ENCODE measurements around the gene ZNF324B. TPM values are rescaled to one million over a fixed set of nuclear protein-coding genes. Genes with fewer than 3 reads are reported as not detected.

Gene ZNF324B
- total and polyA plus RNA-seq, 2 of the 8 experiments (the other 6 are each of a cell fraction or from before 2014, with no cell fraction given): 2.9 to 6.0 TPM

DNA sequence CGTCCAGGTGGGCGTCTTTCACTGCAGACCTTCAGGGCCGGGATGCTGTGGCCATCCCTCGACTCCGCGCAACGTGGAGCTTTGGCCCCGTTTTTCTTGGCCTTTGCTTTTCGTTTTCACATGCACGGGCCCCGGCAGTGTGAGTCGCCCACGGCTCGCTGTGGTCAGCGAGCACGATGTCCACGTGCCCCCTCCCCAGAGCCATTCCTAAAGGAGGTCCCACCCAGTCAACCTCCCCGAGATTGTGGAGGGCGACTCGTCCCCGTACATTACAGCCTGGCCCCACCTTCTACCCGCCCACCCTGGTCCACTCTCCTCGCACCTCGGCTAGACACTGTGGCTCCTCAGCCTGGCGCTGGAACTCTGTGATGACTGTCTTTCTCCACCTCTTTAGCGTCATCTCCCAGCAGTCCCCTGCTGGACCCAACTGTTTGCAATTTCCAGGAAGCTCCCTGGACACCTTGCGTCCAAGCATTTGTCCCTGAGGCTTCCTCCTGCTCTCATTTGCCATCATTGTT lies 25.1 kb downstream of the ZNF324B start:
- H3K79me2 ChIP-seq (ENCODE audit: control insufficient read depth in 1 of 2, insufficient read depth in 2 of 2, low read length in 2 of 2): no peaks in the 10 kb centered on the region
- peak overlapping the region; percentile 83 for H3K18ac ChIP-seq (ENCODE audit: extremely low read depth, low read length)
- peak overlapping the region; percentile 50 for H4K5ac ChIP-seq (ENCODE audit: insufficient read length, low read depth, low read length)
- H2BK120ac ChIP-seq (replicated peaks; ENCODE audit: low read depth, low read length): no peak overlapping the region
- H2BK12ac ChIP-seq (ENCODE audit: low read depth, low read length): no peak overlapping the region
- no peak overlapping the region for H3K14ac ChIP-seq (ENCODE audit: insufficient read length)
- DNase-seq (ENCODE audit: low read depth in 1 of 2, low spot score in 2 of 2): no peak
- peaks cover 0 to 3% (median 0%) of the 10 kb centered on the region in 4 experiments; a peak in 3 of 7 replicates for H3K27me3 ChIP-seq (replicated peaks in 1 of 4; ENCODE audit: control insufficient read depth in 3 of 4, extremely low read depth in 1 of 4, insufficient read depth in 3 of 4, low read length in 3 of 4)
- POLR2A ChIA-PET (ENCODE audit: partially characterized antibody): interaction anchor here (0.7 to 3.0 kb wide), 10 partner anchors 8 to 110 kb away, joined by 3 to 14 read pairs (median 3); partner anchors contain the start of genes CHMP2A and ZBTB45
- H2AK5ac ChIP-seq (ENCODE audit: low read depth, low read length): no peak overlapping the region
- peak overlapping the region; percentile 32 for H3K4ac ChIP-seq (replicated peaks; ENCODE audit: insufficient read length, low read depth, low read length)
- FAIRE-seq: no peak
- peaks cover 14% of the 10 kb centered on the region for H3K23me2 ChIP-seq (ENCODE audit: low read depth, low read length)
- peak overlapping the region; percentile 95; the same call in 1 of the 2 replicates for H2BK5ac ChIP-seq (ENCODE audit: low read depth, low read length)
- H3K36me3 ChIP-seq (ENCODE audit: control insufficient read depth in 2 of 4, insufficient read depth in 4 of 4, low read length in 3 of 4): peaks cover 2 to 6% (median 5%) of the 10 kb centered on the region in 4 experiments; a peak in 5 of 8 replicates
- peak overlapping the region in 3 of 4 experiments; percentile 46 to 62 (median 53); a peak in 6 of 7 replicates for H3K9ac ChIP-seq (replicated peaks in 1 of 4; ENCODE audit: extremely low read depth in 1 of 4, low read depth in 3 of 4, low read length in 3 of 4)
- H3K9me3 ChIP-seq (ENCODE audit: insufficient read depth in 2 of 2, low read depth in 1 of 2, low read length in 1 of 2): no peaks in the 10 kb centered on the region
- no peak overlapping the region; the same call in 1 of the 2 replicates for H4K8ac ChIP-seq (ENCODE audit: extremely low read depth, insufficient read depth, low read length)
- H2BK20ac ChIP-seq (ENCODE audit: low read length): no peak overlapping the region
- H2AFZ ChIP-seq (ENCODE audit: low read length): no peak overlapping the region
- 0 out of 2 replicates have a peak overlapping the region, but pooled peaks have one; percentile 23 for H3K27ac ChIP-seq (ENCODE audit: low read depth, low read length)
- peaks cover 0 to 6% (median 5%) of the 10 kb centered on the region in 4 experiments; a peak in 6 of 7 replicates for H3K4me1 ChIP-seq (replicated peaks in 1 of 4; ENCODE audit: control insufficient read depth in 3 of 4, insufficient read depth in 4 of 4, low read length in 3 of 4)
- H3K23ac ChIP-seq (ENCODE audit: insufficient read length): no peak overlapping the region
- H3K79me1 ChIP-seq (ENCODE audit: low read depth, low read length): no peaks in the 10 kb centered on the region
- 13% methylated on average over 19 of the region's 27 CpGs; no CpG with 5 or more reads in 1 of the 2 experiments for WGBS, 2 experiments (ENCODE audit: extremely low coverage in 1 of 2, insufficient coverage in 1 of 2, insufficient read length in 1 of 2, insufficient replicate concordance in 2 of 2, low coverage in 1 of 2, low lambda C conversion rate in 2 of 2, missing lambda C conversion rate in 1 of 2)
- H4K91ac ChIP-seq (replicated peaks; ENCODE audit: insufficient read length, low read length): peak overlapping the region; percentile 61
- CTCF ChIA-PET (ENCODE audit: partially characterized antibody): interaction anchor here (1.0 to 1.3 kb wide), 3 partner anchors 25 to 42 kb away, joined by 3 to 4 read pairs (median 4); partner anchors contain the start of gene ZNF324B
- H2BK15ac ChIP-seq (ENCODE audit: low read length): no peak overlapping the region
- H3K4me2 ChIP-seq (ENCODE audit: insufficient read depth in 1 of 2, low read depth in 2 of 2, low read length in 2 of 2): peak overlapping the region; percentile 88 to 94
- peaks cover 4 to 6% of the 10 kb centered on the region in 2 experiments for H4K20me1 ChIP-seq (replicated peaks in 1 of 2; ENCODE audit: control insufficient read depth in 1 of 2, insufficient read depth in 2 of 2, low read length in 2 of 2)
- no peak overlapping the region for H3K56ac ChIP-seq (replicated peaks; ENCODE audit: insufficient read length, low read depth, low read length)
- peak overlapping the region; percentile 42 to 76 (median 70) for H3K4me3 ChIP-seq (ENCODE audit: extremely low read depth in 1 of 4, insufficient read depth in 2 of 4, low read depth in 3 of 4, low read length in 4 of 4)
- TF ChIP-seq NRF1 (IDR thresholded peaks at IDR 0.05; ENCODE audit: low read depth, low read length): no peak
- TF ChIP-seq MAFK (IDR thresholded peaks at IDR 0.05; ENCODE audit: low read depth, low read length): no peak
- no peak for TF ChIP-seq PHF8 (conservative IDR thresholded peaks at IDR 0.05; ENCODE audit: low read depth, low read length)
- TF ChIP-seq CBX8 (IDR thresholded peaks at IDR 0.05; ENCODE audit: borderline replicate concordance, low read depth, low read length): no peak
- no peak for TF ChIP-seq SP4 (IDR thresholded peaks at IDR 0.05; ENCODE audit: low read length)
- TF ChIP-seq FOSL1 (IDR thresholded peaks at IDR 0.05; ENCODE audit: insufficient read depth, low read depth, low read length): no peak
- TF ChIP-seq KDM1A (IDR thresholded peaks at IDR 0.05; ENCODE audit: borderline replicate concordance, low read length): no peak
- TF ChIP-seq, protein P1, sequence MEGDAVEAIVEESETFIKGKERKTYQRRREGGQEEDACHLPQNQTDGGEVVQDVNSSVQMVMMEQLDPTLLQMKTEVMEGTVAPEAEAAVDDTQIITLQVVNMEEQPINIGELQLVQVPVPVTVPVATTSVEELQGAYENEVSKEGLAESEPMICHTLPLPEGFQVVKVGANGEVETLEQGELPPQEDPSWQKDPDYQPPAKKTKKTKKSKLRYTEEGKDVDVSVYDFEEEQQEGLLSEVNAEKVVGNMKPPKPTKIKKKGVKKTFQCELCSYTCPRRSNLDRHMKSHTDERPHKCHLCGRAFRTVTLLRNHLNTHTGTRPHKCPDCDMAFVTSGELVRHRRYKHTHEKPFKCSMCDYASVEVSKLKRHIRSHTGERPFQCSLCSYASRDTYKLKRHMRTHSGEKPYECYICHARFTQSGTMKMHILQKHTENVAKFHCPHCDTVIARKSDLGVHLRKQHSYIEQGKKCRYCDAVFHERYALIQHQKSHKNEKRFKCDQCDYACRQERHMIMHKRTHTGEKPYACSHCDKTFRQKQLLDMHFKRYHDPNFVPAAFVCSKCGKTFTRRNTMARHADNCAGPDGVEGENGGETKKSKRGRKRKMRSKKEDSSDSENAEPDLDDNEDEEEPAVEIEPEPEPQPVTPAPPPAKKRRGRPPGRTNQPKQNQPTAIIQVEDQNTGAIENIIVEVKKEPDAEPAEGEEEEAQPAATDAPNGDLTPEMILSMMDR (IDR thresholded peaks at IDR 0.05; ENCODE audit: control extremely low read depth in 1 of 3, insufficient read depth in 1 of 3, low read depth in 1 of 3, low read length in 3 of 3): no peak
- TF ChIP-seq, protein P2, sequence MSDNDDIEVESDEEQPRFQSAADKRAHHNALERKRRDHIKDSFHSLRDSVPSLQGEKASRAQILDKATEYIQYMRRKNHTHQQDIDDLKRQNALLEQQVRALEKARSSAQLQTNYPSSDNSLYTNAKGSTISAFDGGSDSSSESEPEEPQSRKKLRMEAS (IDR thresholded peaks at IDR 0.05): peak; percentile 34; the same call in 1 of the 2 replicates

Measured in H1 (cell line).